Measurements from ENCODE around the gene MBD6. TPM values are rescaled to one million over a fixed set of nuclear protein-coding genes. Genes with fewer than 3 reads are reported as not detected.

The MBD6 gene
- total and polyA plus RNA-seq, 7 donors = 11.6 to 52.9 (median 29.5) TPM

DNA sequence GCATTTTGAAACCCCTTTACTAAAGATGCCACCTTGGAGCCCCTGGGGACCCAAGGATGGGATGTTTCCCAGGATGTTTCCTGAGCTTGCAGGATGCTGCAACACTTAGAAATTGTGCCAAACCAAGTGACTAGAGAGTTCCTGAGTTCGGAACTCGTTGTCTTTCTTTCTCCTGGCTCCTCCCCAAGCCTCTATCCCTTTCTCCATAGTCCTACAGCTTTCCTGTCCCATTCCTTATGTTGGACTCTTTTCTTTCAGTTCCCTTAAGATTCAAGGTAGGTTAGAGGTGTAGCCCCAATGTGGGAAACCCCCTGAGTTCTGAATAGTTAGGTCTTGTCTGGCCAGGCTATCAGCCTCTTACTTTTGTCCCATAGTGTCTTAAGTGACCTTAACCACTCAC is 25.9 kb downstream of the MBD6 start:
- intact Hi-C loops (cut with DNase I) = loop anchor here in 1 of 2 donors (5.0 kb wide), 1 partner anchor 144 kb away; the partner anchor contains the start of gene OS9
- no peak for ATAC-seq
- DNase-seq = no peak
- no peaks in the 10 kb centered on the region for H3K9me3 ChIP-seq
- peaks cover 0 to 29% (median 10%) of the 10 kb centered on the region in 3 donors for H3K27me3 ChIP-seq (ENCODE audit: insufficient read depth in 3 of 3, low read length in 2 of 3)
- H3K27ac ChIP-seq = no peak overlapping the region
- no peak overlapping the region for H3K4me3 ChIP-seq
- 26 to 37% (median 33%) methylated on average over 2 of the region's 2 CpGs for WGBS, 3 donors
- peaks cover 2 to 14% of the 10 kb centered on the region in 2 donors for H3K36me3 ChIP-seq (ENCODE audit: insufficient read depth in 1 of 2, low read depth in 1 of 2)
- peaks cover 20% of the 10 kb centered on the region for H3K4me1 ChIP-seq
- TF ChIP-seq CTCF (IDR thresholded peaks at IDR 0.05) = no peak

DNA sequence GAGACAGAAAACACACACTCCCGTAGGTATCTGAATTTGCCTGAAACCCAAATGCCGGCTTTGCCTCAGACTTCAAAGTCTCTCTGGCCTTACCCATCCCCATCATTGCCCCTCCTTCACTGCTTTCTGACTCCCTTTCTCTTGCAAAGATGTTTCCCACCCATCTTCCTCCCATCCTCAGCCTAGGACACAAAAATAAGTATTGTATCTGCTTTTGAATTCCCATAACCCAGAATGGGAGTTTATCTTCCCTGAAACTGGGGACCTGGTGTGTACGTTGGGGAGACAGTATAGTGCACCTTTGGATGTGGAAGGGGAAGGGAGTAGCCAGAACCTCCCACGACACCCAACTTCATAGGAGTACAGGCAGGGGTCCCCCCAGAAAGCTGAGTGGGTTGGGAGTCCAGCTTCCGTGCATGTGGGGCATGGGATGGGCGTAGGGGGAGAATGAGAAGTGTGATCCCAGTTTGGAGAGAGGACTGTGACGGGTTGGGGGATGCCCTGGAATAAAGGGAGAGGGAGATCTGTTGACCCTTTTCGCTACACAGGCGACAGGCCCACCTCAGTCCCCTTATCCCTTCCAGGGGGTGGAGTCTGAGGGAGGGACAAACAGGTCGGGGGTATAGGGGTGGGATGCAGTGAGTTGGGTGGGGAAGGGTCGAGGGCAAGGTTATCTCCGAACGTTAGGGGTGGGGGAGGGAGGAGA is 26.7 kb downstream of the MBD6 start:
- no peaks in the 10 kb centered on the region for H3K9me3 ChIP-seq
- 37 to 55% (median 38%) methylated on average over 10 to 13 of the region's 13 CpGs for WGBS, 3 donors
- no peak for TF ChIP-seq CTCF (IDR thresholded peaks at IDR 0.05)
- no peak overlapping the region for H3K27ac ChIP-seq
- peak overlapping the region; percentile 57 for H3K4me3 ChIP-seq
- DNase-seq = no peak
- ATAC-seq = no peak
- intact Hi-C loops (cut with DNase I) = loop anchor here in 1 of 2 donors (5.0 kb wide), 1 partner anchor 143 kb away; the partner anchor contains the start of gene OS9
- H3K27me3 ChIP-seq (ENCODE audit: insufficient read depth in 3 of 3, low read length in 2 of 3) = peaks cover 0 to 29% (median 10%) of the 10 kb centered on the region in 3 donors
- peaks cover 20% of the 10 kb centered on the region for H3K4me1 ChIP-seq
- H3K36me3 ChIP-seq (ENCODE audit: insufficient read depth in 1 of 2, low read depth in 1 of 2) = peaks cover 2 to 10% of the 10 kb centered on the region in 2 donors

- intact Hi-C loops (cut with DNase I) = loop anchor here in 1 of 2 donors (5.0 kb wide), 1 partner anchor 142 kb away; the partner anchor contains the start of gene OS9
- H3K27me3 ChIP-seq (ENCODE audit: insufficient read depth in 3 of 3, low read length in 2 of 3) = peaks cover 0 to 29% (median 10%) of the 10 kb centered on the region in 3 donors
- WGBS, 3 donors = 3 to 7% (median 4%) methylated on average over 32 to 52 of the region's 52 CpGs
- H3K9me3 ChIP-seq = no peaks in the 10 kb centered on the region
- ATAC-seq (no peak), DNase-seq (peak in 1 of 2 donors; percentile 60)
- peaks cover 0 to 8% of the 10 kb centered on the region in 2 donors for H3K36me3 ChIP-seq (ENCODE audit: insufficient read depth in 1 of 2, low read depth in 1 of 2)
- TF ChIP-seq CTCF (IDR thresholded peaks at IDR 0.05) = no peak
- H3K4me1 ChIP-seq = peaks cover 16% of the 10 kb centered on the region
- H3K27ac ChIP-seq = no peak within 1 kb of the TSS
- peak within 1 kb of the TSS; percentile 57 for H3K4me3 ChIP-seq
Observed at GRCh38 chr12:57549909-57550640, 27.5 kb downstream of the MBD6 start, which contains the start of gene KIF5A. TSS of gene KIF5A (plus strand) at chr12:57550044. CDS start at chr12:57550272, 228 bp downstream.

- intact Hi-C loops (cut with DNase I) = no loop called here
- TF ChIP-seq CTCF (IDR thresholded peaks at IDR 0.05) = no peak
- DNase-seq (no peak), ATAC-seq (no peak)
- H3K4me1 ChIP-seq = peaks cover 8% of the 10 kb centered on the region
- H3K36me3 ChIP-seq (ENCODE audit: insufficient read depth in 1 of 2, low read depth in 1 of 2) = peaks cover 0 to under 1% of the 10 kb centered on the region in 2 donors
- WGBS, 3 donors = 53 to 65% (median 61%) methylated on average over 7 of the region's 7 CpGs
- H3K9me3 ChIP-seq = no peaks in the 10 kb centered on the region
- no peak overlapping the region for H3K4me3 ChIP-seq
- no peak overlapping the region for H3K27ac ChIP-seq
- peaks cover 0 to 29% (median 10%) of the 10 kb centered on the region in 3 donors for H3K27me3 ChIP-seq (ENCODE audit: insufficient read depth in 3 of 3, low read length in 2 of 3)
Observed at GRCh38 chr12:57550641-57551549, 28.3 kb downstream of the MBD6 start.
